HS-5 (cell line): ENCODE results near the gene URM1.
A peak's percentile ranks its signal among the peaks of the same experiment; 100 is the strongest.
"Not testable (repeated sequence)": the region's sequence is repeated elsewhere in the genome, so short reads cannot be mapped to it uniquely, and the experiment has no call there.

Experiments used
- DNase-seq: peaks from one replicate; pipeline ENCODE4 v3.0.0-alpha.2; 2012; ENCODE audit warnings: low read depth

Gene URM1

DNA sequence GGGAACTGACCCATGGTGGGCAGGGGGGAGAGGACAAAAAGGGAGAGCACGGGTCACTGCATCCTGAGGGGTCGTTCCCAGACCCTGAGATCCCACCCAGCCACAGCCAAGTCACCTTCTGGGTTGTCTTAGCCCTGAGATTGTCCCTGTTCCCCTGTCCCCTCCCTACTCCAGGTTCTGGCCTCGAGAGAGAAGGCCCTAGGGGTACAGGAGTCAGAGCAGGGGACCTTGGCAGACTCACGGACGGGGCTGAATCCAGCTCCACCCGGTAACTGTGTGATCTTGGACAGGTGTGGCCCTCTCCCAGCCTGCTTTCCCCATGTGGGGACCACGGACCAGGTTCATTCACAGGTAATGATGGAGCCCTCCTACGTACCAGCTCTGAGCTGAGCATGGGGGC lies 38.3 kb downstream of the URM1 start:
- no peak for DNase-seq

DNA sequence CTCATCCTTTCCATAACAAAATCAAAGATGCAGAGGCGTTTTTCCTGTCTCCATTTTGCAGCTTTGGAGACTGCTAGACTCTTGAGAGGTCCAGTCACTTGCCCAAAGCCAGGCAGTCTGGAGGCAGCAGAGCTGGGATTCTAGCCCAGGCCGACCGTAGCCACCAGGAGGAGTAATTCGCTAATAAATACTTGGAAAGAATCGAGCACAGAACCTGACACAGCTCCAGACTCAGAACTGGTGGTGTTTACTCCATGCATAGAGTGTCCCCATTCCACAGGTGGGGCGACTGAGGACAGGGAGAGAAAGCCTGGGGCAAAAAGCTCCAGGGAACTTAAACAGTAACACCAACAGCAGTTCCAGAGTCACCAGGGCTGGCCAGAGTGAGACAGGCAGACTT lies 38.8 kb downstream of the URM1 start:
- DNase-seq: no peak

- DNase-seq: no peak
These were observed 40.4 kb downstream of the URM1 start for GRCh38 chr9:128411364-128412119.

DNA sequence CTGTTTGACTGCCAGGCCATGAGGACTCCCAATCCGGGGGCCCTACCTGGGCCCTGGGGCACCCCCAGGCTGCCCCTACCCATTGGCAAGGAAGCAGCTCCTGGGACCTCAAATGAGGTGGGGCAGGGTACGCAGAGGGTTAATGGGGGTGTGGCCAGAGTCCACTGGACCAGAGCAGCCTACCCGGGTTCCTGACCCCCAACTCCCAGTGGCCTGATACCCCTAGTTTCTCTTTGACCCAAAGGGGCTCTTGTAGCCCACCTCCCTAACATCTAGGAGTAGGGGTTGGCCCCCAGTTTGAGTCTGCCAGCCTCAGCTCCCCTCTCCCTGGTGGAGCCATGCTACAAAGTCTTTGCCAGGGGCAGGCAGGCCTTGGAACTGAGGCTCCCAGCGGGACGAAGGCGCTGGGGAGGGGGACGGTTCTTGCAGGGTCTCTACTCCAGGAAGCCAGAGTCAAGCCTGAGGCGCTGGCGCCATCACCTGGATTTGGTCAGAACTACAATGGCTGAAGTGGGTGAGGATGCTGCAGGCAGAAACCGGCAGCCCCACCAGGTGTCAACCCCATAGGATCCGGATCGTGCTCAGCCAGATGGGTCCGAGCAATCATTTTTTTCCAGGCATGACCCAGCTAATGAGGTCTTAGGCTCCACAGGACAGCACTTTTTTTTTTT lies 41.1 kb downstream of the URM1 start:
- DNase-seq: no peak

GRCh38 chr9:128413728-128414127 lies 42.6 kb downstream of the URM1 start:
- not testable (repeated sequence) for DNase-seq

- DNase-seq: no peak
These were observed 43.3 kb downstream of the URM1 start for GRCh38 chr9:128414461-128414860.

GRCh38 chr9:128415281-128415680 lies 44.1 kb downstream of the URM1 start:
- no peak for DNase-seq

DNA sequence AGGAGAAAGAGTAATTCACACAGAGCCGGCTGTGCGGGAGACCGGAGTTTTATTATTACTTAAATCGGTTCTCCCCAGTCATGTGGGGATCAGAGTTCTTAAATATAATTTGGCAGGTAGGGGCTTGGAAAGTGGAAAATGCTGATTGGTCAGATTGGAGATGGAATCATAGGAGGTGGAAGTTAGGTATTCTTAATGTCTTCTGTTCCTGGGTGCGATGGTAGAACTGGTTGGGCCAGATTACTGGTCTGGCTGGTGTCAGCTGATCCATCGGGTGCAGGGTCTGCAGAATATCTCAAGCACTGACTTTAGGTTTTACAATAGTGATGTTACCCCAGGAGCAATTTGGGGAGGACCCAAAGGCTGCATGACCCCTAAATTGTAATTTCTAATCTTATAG lies 44.8 kb downstream of the URM1 start:
- no peak for DNase-seq

DNA sequence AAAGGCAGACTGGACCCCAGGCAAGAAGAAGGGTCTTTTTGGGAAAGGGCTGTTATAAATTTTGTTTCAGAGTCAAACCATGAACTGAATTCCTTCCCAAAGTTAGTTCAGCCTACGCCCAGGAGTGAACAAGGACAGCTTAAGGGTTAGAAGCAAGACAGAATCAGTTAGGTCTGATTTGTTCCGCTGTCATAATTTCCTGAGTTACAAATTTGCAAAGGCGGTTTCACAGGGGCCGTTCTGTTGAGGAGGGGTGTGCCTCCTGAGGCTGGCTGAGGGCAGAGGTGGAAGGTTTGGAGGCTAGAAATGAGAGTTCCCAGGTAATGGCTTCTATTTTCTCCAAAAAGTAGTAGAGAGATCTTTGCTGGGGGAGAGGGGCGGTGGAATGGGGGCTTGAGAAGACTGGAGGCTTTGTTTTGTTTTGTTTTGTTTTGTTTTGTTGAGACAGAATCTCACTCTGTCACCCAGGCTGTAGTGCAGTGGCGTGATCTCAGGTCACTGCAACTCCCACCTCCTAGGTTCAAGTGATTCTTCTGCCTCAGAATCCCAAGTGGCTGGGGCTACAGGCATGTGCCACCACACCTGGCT lies 45.4 kb downstream of the URM1 start:
- no peak for DNase-seq

DNA sequence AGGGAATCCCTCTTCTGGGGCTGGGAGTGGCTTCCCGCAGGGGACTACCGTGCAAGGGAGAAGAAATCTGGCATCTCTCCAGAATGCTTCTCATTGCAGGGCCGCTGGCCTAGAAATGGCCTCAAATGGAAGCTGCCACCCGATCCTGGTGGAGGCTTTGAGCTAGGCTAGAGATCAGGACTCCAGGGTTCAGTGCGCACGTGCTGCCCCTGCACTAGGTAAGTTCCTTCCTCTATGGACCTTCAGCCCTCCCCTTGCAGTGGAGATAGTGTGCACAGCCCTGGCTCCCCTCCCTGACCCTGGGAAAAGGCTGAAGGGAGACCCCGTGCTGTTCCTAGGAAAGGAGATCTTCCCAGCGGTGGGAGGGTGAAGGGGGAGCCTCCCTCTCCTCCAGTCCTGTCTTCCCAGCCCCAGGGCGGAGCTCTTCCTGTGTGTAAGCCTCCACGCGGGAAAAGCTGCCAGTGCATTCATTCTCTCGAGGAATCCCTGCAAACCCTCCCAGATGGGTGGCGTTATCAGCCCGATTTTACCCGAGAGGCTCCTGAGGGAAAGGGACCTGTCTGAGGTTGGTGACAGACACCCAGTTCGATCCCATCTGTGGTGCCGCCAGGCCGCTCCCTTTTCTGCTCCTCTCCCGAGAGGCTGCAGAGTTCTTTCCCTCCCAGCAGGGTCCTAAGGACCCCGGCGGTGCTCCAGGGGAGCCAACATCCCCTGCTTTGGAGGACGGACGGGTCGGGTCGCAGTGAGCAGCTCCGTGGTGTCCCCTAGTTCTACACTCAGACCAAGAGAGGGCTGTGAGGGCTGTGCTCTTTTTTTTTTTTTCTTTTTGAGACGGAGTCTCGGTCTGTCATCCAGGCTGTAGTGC lies 48.1 kb downstream of the URM1 start:
- no peak for DNase-seq

DNA sequence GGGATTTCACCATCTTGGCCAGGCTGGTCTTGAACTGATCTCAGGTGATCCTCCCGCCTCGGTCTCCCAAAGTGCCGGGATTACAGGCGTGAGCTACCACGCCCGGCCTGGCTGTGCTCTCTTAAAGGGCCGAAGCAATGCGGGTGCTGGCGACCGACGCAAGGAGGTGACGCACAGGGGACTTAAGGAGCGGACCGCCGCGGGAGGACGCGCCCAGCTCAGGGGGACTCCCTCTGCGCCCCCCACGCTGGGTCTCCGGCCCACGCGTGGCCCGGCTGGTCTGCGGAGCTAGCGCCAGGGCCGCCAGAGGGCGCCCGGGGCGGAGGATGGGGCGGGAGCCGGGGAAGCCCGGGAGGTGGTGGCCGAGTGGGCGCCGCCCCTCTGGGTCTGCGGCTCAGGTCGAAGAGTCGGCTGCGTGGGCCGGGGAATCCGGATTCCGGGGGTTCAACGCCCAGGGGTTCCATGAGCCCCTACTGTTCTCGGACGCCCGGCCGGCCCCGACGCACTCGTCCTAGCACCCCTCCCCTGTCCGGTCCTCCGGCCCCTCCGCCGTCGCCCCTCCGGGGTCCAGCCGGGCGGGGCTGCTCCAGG lies 49.0 kb downstream of the URM1 start:
- peak; percentile 25 for DNase-seq

GRCh38 chr9:128420651-128421481 lies 49.7 kb downstream of the URM1 start, which contains the start of gene CERCAM:
Gene CERCAM, plus strand, starts transcription at chr9:128420857. Its CDS starts 21 bp downstream, at chr9:128420878.
- peak; percentile 19 for DNase-seq

GRCh38 chr9:128421482-128421996 lies 50.4 kb downstream of the URM1 start:
- DNase-seq: peak; percentile 15

DNA sequence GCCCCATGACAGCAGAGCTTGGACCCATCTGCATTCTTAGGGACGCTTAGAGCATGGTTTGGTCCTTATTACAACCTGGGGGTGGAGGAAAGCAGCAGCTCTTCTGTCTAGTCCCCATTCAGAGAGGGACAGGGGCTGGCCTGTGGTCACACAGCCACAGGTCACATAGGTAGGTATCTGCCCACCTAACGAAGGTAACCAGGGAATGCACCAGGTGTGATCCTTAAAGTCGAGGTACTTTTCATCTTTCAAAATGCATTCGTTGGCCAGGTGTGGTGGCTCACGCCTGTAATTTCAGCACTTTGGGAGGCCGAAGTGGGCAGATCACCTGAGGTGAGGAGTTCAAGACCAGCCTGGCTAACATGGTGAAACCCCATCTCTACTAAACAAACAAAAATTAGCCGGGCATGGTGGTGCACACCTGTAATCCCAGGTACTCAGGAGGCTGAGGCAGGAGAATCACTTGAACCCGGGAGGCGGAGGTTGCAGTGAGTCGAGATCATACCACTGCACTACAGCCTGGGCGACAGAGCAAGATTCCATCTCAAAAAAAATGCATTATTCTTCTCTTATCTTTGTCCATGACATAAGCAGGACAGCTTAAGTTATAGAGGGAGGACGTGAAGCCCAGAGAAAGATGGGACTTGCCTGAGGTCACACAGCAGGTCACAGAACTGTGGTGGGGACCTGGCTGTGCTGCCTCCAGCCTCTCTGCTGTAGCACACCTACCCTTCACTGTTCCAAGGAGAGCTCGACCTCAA lies 51.0 kb downstream of the URM1 start:
- not testable (repeated sequence) for DNase-seq

DNA sequence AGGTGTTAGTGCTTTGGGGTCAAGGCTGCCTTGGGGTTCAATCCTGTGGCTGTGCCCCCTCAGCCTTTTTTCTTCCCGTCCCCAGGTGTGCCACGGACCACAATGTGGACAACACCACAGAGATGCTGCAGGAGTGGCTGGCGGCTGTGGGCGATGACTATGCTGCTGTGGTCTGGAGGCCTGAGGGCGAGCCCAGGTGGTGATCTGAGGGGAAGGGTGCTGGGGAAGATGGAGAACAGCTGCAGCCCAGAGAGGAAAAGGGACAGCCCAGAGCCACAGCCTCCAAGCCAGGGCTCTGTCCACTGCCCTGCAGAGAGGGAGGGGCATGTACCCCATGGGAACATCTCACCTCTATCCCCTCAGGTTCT lies 51.6 kb downstream of the URM1 start:
- no peak for DNase-seq

GRCh38 chr9:128423356-128423755 lies 52.2 kb downstream of the URM1 start:
- DNase-seq: not testable (repeated sequence)

GRCh38 chr9:128424268-128424780 lies 53.1 kb downstream of the URM1 start:
- no peak for DNase-seq

DNA sequence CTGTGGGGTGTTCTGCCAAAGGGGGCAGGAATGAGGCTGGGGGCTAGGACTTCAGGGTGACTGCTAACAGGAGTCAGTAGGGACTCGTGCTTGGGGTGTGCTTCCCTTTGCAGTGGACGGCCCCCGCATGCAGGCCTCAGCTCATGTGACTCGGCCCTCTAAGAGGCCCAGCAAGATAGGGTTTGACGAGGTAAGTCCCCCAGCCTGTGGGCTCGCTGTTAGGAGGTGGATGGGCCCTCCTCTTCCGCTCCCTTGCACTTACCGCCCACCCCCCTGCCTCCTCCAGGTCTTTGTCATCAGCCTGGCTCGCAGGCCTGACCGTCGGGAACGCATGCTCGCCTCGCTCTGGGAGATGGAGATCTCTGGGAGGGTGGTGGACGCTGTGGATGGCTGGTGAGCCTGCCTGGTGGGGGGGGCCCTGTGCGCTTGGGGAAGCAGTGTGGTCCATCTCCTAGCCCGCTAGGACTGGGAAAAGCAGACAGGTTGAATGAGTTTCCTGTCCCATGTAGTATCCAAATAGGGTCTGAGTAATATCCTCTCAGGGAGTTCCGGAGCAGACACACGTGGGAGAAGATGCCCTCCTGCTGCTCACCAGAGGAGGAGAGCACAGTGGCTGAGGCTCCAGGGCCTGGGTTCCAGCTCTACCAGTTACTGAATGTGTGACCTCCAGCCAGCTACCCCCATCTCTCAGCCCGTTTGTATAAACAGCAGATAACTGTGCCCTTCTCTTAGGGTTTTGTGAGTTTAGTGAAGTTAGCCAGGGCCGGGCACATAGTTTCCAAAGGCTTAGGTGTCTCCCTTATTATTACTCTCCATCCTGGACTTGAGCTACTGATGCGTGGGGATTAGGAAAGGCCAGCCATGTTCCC lies 57.7 kb downstream of the URM1 start:
- no peak for DNase-seq
